HG02610 (cell line): ENCODE results near the gene NIPSNAP2.
A peak's percentile ranks its signal among the peaks of the same experiment; 100 is the strongest.
"Not testable (repeated sequence)": the region's sequence is repeated elsewhere in the genome, so short reads cannot be mapped to it uniquely, and the experiment has no call there.

ENCODE experiments used
- ATAC-seq: cut with Tn5 transposase; IDR thresholded peaks from one replicate; pipeline ENCODE4 v1.9.1; 2021; ENCODE audit warnings: mild to moderate bottlenecking, moderate library complexity; ENCODE audit not compliant: unreplicated experiment

NIPSNAP2 gene

DNA sequence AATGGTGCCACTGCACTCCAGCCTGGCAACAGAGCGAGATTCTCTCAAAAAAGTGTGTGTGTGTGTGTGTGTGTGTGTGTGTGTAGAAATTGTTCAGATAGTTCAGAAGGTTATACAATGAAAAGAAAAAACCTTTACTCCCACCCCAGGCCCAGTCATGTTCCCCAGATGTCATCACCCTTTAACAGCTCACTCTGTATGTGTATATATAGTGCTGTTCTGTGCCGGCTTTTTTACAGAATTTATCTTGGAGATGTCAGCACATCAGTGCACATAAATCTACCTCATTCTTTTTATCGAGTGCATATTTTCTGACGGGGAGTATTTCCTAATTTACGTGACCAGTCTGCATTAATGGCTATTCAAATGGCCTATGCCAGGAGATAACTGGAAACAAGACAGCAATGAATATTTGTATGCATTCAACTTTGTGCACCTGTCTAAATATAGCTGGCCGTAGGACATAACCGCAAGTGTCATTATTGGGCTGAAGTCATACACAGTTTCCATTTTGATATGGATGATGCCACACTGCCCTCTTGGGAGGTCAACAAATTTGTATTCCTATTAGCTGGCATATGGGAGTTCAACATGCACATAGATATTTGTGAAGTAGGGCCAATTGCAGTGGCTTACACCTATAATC, 11.7 kb downstream of the NIPSNAP2 start:
- no peak for ATAC-seq

DNA sequence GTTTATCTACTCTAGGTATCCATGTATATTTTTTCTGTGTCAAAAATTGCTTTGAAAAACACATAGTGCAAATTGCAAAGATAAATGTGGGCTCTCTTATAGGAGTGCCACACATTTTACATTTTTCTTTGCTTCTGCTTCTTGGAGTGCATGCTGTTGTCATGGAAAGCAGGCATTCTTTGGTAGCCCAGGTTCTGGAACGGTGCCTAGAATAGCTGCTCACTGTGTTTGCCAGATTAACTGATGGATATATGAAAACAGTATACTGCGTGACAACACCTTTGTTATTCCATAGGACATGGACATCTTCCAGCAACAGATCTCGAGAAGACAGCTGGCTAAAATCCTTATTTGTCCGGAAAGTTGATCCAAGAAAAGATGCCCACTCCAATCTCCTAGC, 13.4 kb downstream of the NIPSNAP2 start:
- no peak for ATAC-seq

DNA sequence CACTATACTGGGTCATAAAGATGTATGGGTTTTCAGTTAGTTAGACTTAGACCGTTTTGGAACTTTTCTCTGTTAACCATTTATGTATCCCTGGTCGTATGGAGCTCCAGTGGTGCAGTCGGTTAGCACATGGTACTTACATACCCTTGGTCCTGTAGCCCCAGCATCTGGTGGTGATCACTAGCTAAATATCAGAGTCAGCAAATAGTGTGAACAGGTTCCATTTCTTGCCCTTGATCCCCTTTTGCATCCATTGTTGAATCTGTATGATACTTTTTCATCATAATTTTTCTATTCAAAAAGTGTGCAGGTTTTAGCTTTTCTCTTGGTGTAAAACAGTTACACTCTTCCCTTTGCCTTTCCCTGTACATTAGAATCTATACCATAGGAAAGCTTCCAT, 15.9 kb downstream of the NIPSNAP2 start:
- ATAC-seq, result no peak

DNA sequence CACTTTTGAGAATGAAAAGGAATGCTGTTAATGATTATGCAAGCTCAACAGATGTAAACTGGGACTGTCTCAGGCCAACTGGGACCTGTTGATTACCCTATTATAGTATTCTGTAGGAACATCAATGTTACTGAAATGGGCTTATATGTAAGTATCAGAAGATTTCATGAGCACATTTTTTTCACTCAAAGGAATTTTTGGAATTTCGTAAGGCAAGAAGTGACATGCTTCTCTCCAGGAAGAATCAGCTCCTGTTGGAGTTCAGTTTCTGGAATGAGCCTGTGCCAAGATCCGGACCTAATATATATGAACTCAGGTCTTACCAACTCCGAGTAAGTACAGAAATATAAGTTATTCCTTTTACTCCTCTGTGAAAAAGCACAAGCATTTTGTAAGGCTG, 19.2 kb downstream of the NIPSNAP2 start:
- no peak for ATAC-seq

DNA sequence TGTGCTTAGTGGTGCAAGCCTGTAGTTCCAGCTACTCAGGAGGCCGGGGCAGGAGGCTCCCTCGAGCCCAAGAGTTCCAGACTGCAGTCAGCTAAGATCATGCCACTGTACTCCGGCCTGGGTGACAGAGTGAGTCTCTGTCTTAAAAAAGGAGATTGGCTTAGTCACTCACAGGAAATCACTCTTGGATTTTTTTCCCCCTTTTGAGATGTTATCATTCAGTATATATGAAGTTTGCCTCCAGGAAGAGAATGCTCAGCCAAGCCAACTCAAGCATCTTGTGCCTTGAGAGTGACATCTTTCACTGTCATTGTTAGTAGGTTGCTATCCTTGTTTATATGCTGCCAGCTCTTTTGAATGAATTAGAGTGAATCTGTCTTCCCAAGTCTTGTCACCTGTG, 28.0 kb downstream of the NIPSNAP2 start:
- no peak for ATAC-seq

DNA sequence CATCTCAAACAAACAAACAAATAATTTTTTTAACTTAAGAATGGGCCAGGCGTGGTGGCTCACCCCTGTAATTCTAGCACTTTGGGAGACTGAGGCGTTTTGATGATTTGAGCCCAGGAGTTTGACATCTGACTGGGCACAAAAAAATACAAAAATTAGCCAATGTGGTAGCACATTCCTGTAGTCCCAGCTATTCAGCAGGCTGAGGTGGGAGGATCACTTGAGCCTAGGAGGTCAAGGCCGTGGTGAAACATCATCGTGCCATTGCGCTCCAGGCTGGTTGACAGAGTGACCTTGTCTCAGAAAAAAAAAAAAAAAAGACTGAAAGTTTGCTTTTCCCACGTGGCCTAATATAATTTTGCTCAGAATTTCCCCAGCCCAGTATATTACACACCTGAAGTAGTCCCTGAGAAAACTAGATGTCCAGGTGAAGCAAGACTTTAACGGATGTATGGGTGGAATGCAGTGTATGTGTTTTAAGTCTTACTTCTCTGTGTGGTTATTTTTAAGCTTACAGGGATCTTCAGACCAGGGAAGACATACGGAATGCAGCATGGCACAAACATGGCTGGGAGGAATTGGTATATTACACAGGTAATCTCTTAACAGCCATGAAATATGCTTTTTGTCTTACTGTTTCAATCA, 32.6 kb downstream of the NIPSNAP2 start:
- ATAC-seq, result no peak

DNA sequence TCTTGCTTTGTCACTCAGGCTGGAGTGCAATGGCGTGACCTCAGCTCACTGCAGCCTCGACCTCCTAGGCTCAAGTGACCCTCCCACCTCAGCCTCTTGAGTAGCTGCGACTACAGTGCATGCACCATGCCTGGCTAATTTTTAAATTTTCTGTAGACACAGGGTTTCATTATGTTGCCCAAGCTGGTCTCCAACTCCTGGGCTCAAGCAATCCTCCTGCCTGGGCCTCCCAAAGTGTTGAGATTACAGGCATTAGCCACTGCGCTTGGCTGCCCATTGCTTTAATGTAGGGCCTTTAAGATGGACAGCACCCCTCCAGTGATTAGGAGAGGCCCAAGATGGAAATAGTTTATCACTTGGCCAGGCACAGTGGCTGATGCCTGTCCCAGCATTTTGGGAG, 39.4 kb downstream of the NIPSNAP2 start:
- ATAC-seq, result no peak

DNA sequence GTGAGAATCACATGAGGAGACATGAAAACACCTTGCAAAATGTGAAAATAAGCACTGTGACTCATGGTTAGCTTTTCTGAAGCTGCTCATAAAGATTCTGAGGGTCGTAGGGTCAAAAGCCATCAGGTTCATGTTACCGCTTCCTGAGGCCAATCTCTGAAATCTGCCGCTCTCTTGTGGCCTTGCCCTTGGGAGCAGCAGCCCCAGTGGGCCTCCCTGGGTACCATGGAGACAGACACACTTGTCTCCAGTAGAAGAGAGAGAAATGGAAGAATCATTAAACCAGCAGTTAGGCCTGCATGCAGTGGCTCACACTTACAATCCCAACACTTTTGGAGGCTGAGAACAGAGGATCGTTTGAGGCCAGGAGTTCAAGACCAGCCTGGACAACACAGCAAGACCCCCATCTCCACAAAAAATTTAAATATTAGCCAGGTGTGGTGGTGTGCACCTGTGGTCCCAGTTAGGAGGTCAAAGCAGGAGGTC, 42.8 kb downstream of the NIPSNAP2 start:
- no peak for ATAC-seq

DNA sequence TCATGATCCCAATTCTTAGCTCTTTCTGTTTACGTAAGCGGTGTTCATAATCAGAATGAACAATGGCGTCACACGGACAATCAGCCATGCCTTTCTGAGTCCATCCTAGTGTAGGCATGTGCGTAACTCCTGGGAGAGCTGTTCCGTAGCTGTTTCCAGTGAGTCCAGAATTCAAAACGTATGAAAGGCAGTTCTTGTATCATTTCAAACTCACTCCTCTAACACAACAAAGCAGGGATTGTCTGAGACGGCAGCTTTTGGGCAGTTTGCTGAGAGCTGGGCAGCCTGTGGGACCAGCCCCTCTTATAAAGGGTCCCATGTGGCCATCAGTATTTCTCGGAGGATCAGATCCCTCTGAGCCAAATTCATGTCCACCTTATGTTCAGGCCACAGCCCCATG, 43.5 kb downstream of the NIPSNAP2 start:
- ATAC-seq, result no peak

DNA sequence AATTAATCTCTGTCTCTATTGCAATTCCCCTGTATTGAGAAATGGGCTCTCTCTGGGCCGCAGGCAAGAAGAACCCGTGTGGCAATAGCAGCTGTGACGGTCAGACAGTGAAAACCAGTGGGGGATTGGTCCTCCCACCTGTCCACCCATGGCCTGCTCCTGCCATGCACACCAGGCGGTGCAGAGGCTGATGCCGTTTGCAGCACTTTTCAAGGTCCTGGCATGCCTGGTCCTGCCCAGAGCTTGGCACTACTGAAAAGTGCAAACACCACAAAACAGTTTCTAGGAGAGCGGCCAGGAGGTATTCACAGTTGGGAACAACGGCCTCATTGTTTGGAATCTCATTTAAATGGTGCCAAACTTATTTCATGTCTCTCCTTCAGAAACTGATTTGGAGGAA, 45.3 kb downstream of the NIPSNAP2 start:
- ATAC-seq, result no peak

DNA sequence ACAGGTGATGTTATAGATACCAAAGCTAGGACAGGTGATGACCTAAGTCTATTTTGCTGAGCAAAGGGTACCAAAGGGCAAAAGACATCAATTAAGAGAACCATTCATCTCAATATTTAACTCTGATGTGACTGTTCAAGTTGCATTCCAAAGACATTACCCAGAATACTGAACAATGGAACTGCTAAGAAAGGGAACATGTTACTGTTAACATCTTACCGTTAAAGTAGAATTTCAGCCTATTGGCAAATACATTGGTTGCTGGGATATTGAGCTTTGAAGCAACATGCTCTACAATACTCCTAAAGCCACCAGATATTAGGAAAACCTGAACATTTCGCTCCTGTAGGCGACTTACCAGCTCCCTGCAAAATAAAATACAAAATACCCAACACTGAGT, 52.6 kb downstream of the NIPSNAP2 start:
- not testable (repeated sequence) for ATAC-seq

DNA sequence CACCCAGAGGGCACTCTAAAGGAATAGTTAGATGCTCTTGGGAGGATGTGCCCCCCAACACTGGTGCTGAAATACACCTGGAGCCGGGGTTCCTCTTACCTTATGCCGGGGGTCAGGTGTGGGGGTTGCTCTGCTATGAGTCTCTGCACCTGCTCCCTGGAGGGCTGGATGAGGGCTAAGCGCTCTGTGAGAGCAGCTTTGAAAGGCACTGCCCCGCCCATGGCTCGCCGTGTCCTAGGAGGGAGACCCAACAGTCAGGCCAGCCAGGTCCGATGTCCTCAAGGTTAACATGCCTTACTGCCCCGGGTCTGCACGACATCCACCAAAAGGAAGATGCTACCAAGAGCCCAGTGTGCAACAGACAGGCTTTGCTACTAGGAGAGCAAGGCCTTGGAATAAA, 55.1 kb downstream of the NIPSNAP2 start:
- ATAC-seq, result no peak

DNA sequence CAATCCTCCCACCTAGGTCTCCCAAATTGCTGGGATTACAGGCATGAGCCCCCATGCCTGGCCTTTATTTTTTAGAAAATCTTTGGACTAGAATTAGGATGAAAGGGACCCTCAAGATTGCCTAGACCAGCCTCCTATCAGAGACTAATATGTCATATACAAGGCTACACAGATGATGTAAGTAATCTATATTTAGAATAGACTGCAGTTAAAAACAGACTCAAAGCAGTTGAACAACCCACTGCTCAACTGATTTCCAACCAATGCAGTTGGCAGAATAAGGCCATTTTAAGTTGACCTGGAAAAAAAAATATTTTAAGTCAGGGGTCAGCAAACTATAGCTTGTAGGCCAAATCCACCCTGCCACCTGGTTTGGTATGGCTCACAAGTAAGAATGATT, 59.1 kb downstream of the NIPSNAP2 start:
- ATAC-seq, result no peak

DNA sequence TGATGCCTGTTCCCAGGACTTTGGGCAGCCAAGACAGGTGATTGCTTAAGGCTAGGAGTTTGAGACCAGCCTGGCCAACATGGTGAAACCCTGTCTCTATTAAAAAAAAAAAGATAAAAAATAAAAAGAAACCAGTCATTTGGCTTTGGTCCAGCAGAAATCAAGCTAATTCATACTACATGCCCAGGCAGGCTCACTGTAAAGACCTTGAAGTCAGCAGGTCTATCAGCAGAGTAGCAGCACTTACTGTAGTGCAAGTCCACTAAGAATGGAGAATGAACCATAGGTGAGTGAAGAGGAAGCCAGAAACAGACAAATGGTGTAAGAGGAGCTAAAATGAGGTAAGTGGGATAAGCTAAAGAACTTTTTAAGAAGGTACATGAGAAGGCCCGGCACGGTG, 62.2 kb downstream of the NIPSNAP2 start:
- no peak for ATAC-seq

DNA sequence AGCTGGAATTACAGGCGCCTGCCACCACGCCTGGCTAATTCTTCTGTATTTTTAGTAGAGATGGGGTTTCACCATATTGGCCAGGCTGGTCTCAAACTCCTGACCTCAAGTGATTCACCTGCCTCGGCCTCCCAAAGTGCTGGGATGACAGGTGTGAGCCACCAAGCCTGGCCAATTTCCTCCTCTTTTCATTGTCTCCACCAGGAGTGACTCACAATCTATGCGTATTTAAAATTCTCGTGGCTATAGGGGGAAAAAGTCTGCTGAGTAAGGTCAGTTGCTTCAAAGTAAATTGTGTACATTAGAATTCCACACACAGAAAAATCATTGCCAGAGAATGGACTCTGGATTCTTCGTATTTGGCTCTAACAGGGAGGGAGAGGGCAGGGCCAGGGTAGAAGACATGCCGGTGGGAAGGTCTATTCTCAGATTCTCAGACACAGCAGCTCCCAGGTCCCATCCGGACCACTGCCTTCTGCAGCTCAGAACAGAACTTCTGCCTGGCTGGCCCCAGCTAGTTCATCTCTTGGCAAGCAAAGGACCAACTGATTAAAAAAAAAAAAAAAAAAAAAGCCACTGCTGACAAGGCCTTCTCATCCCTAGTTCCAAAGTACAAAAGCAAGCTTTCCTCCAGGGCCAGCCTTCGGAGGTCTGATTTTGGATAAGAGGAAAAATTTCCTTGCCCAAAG, 64.7 kb downstream of the NIPSNAP2 start:
- no peak for ATAC-seq

DNA sequence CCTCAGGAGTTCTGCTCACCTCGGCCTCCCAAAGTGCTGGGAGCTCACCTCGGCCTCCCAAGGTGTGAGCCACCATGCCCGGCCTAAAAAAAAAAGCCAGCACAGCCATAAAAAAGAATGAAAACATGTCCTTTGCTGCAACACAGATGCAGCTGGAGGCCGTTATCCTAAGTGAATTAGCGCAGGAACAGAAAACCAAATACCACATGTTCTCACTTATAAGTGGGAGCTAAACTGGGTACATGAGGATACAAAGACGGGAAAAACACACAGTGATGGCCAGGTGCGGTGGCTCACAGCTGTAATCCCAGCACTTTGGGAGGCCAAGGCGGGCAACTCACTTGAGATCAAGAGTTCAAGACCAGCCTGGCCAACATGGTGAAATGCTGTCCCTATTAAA, 66.0 kb downstream of the NIPSNAP2 start:
- ATAC-seq, result no peak

DNA sequence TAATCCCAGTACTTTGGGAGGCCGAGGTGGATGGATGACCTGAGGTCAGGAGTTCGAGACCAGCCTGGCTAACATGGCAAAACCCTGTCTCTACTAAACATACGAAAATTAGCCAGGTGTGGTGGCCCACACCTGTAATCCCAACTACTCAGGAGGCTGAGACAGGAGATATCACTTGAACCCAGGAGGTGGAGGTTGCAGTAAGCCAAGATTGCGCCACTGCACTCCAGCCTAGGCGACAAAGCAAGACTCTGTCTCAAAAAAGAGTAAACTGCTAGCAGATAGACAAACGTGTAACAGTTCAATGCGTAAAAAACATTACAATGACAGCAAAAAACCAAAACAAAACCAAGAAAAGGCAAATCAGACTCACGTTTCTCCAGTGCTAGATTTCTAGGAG, 67.2 kb downstream of the NIPSNAP2 start:
- ATAC-seq, result not testable (repeated sequence)

DNA sequence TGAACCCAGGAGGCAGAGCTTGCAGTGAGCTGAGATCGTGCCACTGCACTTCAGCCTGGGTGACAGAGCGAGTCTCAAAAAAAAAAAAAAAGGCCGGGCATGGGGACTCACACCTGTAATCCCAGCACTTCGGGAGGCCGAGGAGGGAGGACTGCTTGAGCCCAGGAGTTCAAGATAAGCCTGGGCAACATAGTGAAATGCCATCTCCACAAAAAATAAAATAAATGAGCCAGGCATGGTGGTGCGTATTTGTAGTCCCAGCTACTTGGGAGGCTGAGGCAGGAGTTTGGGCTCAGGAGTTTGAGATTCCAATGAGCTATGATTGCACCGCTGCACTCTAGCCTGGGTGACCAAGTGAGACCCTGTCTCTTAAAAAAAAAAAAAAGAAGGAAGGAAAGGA, 68.2 kb downstream of the NIPSNAP2 start:
- ATAC-seq, result not testable (repeated sequence)

DNA sequence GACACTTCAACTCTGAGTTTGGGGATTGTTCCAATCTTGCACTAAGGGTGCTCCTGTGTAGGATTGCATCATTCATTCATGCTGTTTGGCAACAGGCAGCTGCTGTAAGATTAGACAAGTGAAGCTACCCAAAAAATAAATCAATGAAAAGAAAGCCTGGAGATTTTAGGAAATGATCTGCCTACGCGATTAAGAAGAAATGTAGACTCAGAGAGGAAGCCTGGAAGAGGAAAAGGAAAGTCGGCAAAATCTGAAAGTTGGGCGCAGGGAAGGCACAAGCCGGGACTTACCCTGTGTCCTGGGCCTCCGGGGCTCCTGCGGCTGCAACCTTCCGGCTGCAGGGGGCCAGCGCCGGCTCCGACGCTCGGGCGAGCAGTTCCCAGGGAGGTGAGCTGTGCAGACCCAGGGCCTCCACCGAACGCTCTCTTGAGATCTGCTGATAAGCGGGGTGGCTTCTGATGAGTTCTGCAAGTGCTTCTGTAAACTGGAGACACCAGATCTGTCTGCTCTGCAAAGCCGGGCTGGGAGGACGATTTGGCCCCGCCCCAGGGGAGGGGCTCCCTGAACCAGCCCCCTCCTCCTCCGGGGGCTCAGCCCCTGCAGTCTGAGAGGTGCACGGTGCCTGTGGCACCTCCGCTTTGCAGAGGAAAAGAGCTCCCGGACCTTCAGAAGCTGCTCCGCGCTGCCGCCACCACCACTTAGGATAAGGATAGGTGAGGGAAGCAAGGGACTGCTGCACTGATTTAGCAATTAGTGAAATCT, 69.5 kb downstream of the NIPSNAP2 start:
- ATAC-seq, result peak; percentile 98

DNA sequence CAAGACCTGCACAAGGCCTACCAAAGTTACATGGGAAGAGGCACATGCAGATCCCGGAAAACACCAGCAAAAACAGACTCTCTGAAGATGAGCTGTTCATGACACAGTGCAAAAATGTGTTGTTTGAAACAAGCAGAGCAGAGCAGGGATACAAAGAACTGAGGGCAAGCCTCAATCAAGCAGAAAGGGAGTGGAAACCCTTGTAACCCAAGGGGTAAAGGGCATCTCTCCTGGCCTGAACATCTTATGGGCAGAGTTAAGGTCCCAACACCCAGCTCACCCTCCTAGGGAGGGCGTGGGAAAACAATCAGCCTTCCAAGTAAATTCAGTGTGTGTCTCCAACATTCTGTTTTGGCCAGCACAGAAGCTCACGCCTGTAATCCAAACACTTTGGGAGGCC, 76.3 kb downstream of the NIPSNAP2 start:
- ATAC-seq, result no peak

DNA sequence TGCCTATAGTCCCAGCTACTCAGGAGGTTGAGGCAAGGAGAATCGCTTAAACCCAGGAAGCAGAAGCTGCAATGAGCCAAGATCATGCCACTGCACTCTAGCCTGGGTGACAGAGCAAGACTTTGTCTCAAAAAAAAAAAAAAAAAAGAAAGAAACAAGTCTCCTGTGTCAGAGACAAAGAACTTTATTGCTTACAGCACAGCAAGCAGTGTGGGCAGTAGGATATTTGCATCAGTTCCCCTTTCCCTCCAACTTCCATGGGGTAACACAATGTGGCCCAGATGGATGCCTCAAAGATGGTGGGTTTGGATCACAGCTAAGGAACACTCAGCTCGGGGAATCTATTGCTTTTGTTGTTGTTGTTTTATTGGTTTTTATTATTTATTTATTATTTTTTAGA, 81.4 kb downstream of the NIPSNAP2 start:
- ATAC-seq, result not testable (repeated sequence)
